Activated CD8-positive, alpha-beta memory T cell treated with anti-CD3 and anti-CD28 coated beads, Interleukin-2, amount 50 U/mL, for 24 hours (primary cell): ENCODE measurements around the gene TRAPPC3L.

Source experiments
- DNase-seq: peaks from one replicate; pipeline ENCODE4 v3.0.0-alpha.2; 2020; ENCODE audit errors: extremely low read depth

Gene TRAPPC3L

DNA sequence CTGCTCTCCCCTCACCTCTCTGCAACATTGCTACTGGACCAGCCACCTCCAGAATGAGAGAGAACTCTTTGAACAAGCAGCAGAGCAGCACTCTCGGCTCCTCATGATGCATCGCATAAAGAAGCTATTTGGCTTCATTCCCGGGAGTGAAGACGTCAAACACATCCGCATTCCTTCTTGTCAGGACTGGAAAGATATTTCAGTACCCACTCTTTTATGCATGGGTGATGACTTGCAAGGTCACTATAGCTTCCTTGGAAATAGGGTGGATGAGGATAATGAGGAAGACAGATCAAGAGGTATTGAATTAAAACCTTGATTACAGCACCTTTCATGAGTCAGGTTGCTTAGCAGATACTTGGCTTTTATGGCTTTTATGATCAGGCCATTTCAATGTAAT, 12.4 kb upstream of the TRAPPC3L start:
- no peak for DNase-seq

DNA sequence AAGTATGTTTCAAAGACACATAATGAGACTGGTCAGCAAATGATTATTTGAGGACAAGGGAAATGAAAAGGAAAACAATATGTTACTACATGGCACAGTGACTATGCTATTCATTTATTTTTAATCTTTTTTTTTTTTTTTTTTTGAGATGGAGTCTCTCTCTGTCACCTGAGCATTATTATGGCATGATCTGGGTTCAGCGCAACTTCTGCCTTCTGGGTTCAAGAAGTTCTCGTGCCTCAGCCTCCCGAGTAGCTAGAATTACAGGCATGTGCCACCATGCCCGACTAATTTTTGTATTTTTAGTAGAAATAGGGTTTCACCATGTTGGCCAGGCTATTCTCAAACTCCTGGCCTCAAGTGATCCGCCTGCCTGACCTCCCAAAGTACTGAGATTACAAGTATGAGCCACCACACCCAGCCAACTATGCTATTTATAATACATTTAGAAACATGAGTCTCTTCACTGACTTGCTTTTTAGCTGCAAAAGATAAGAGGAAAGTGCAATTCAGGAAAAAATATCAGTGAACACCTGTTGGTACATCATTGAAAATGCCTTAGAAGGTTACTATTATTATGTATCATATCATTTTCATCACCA, 11.4 kb upstream of the TRAPPC3L start:
- DNase-seq, result no peak

DNA sequence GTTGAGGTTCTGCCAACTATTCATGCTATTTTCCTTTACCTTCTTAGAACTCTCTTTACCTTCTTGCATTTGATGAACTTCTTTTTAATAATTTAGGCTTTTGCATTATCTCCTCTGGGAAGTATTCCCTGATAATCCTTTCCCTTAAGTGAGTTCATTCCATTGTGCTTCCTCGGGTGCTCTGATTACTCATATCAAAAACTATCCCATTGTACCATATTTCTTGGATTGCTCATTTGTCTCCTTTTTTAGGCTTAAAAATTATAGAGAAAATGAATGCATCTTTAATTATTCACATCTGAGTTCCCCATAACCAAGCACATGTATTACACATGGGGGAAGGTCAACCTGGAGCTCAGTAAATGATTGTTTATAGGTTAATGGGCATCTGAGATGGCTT, 10.6 kb upstream of the TRAPPC3L start:
- no peak for DNase-seq

DNA sequence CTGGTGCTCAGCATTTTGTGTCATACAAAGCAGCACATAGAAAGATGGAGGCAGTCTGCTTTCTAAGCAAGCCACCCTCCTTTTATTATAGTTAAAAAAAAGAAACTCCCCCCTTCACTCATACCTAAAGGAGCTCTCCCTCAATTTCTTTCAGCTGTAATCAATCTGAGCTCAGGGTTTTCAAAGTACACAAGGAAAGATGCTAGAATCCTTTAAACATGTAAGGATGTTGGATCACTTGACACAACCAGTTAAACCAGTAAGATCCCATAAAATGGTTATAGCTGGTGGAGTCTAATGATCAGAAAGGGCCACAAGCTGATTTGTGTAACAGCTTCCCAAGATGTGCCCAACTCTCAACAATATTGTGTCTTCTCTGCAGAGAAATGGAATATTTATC, 8.0 kb upstream of the TRAPPC3L start, which contains the start of gene CALHM4:
Gene CALHM4, plus strand, starts transcription at position 301 of the 400 bp plus-strand sequence. Its CDS starts 43 bp downstream, at position 344.
- no peak for DNase-seq

DNA sequence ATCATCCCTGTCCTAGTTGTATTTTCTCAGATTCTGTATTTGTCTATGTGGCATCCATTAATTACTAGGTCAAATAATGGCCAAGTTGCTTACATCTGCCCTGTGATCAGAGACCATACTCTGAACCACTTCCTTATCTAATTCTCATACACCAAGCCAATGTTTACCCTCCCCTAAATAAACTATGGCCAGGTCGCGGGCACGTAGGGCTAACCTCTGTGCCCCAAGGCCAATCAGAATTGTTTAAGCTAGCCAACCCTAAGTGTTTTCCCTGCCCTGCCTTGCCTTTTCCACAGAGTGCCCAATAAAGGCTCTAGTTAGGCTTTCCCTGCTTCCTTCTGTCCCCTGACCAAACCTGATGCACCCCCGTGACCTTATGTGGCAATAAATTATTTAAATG, 5.3 kb upstream of the TRAPPC3L start:
- no peak for DNase-seq

DNA sequence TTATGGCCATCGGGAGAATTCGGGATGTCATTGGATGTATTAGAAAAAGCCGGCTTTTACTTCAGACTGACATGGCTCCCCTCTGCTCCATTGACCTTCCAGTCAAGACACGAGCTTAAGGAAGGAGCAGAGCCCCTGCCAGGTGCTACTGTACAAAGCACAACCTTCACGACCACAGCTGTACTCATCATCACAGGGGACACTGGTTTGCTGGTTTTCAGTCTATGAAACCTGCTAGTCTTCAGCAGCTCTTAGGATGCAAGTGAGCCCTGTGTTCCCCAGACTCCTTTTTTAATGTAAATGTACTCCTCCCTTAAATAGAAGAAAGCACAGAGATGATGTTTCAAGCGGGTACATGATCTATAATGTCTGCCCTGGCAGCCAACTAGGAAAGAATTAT, 1.9 kb upstream of the TRAPPC3L start:
- DNase-seq, result no peak

DNA sequence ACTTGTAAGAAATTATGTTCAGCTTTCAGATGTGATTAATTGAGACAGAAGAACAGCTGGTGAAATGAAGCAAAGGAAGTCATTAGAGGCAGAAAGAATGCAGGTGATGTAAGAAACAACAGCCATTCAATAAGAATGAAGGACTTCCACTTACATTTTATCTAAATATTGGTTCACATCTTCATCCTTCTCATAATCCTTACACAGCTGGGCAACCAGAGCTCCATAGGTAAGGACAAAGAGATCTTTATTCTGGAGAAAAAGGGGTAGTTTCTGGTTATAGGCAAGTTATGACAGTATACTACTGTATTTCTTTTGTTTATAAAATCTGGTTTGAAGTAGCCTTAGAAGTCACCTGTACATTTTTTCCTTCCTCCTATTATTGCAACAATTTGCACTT, 2.3 kb downstream of the TRAPPC3L start:
- no peak for DNase-seq

DNA sequence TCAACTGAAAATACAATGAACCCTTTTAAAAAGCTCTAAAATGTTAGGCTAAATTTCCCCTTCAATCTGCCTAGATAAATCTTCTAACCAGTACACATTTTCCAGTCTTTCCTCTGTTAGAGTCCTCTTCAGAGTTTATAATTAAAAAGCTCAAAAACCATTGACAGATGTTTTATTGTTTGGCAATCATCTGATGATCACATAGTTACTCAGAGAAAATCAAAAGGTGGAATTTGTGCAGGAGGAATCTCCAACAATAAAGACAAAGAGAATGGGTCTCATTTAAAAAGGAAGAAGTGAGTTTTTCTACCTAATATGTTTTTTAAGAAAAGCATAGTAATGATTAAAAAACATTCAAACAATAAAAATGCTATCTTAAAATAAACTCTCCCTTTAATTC, 3.1 kb downstream of the TRAPPC3L start:
- no peak for DNase-seq

DNA sequence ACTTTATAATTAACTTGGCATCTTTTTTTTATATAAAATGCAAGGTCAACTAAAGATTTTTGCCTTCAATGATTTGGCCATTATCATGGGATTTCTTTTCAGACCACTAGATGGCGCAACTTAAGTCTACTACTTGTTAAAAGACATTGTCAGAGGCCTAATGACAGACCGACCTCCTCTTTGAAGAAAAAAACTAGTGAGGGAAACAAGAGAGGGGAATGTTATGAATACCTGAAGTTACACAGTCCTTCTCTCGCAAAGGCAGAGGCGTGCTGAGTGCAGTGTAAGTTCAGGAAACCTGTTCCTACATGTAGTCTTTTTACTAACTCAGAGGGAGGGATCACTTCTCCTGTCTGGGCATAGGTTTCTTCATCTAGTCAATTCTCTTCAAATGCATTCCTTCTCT, 9.3 kb downstream of the TRAPPC3L start:
- DNase-seq, result no peak

DNA sequence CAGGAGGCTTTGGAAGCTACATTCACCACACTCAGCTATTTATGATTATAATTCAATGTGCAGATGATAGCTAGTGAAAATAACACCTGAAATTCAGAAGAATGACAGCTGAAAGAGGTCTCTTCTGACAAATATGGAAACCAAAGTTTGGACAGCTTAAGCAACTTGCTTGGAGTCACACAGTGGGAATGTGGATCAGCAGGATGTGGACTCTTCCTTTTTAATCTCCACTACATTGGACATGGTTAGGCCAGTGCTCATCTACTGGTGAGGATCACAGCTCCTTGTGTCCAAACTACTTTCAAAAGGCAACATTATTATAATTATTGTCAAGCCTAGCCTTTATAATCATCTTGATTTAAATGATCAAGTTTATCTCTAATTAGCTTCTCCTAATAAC, 10.4 kb downstream of the TRAPPC3L start:
- DNase-seq, result no peak

DNA sequence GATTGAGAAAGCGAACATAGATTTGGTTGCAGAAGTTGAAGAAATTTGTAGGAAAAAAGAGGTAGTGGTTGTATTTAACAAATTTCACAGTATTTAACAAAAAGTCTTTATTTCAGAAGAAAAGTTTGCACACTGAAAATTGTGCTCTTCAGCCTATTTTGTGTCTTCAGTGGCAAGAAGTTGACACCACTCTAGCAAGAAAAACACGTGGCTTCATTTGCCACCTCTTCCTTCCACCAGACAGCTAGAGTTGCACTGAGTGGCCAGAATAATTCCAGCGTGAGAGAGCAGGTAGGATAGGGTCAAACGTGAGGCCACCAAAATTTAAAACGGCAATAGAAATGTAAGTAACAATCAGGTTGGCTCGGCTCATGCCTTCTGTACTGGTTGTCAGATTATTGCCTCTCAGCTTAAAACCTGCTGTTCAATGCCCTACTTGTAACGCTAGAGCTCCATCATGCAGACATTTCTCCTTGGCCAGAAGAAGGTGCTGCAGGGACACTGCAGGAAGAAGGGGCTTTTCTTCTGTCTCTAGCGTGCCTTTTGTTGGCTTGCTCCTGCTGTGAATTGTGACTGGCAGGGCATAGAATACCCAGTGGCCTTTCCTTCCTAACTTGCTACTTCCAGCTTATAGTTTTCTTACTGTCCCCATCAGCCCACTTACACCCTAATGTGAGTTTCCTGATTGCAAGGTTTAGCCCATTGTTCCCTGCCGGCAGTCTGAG, 12.1 kb downstream of the TRAPPC3L start:
- no peak for DNase-seq

DNA sequence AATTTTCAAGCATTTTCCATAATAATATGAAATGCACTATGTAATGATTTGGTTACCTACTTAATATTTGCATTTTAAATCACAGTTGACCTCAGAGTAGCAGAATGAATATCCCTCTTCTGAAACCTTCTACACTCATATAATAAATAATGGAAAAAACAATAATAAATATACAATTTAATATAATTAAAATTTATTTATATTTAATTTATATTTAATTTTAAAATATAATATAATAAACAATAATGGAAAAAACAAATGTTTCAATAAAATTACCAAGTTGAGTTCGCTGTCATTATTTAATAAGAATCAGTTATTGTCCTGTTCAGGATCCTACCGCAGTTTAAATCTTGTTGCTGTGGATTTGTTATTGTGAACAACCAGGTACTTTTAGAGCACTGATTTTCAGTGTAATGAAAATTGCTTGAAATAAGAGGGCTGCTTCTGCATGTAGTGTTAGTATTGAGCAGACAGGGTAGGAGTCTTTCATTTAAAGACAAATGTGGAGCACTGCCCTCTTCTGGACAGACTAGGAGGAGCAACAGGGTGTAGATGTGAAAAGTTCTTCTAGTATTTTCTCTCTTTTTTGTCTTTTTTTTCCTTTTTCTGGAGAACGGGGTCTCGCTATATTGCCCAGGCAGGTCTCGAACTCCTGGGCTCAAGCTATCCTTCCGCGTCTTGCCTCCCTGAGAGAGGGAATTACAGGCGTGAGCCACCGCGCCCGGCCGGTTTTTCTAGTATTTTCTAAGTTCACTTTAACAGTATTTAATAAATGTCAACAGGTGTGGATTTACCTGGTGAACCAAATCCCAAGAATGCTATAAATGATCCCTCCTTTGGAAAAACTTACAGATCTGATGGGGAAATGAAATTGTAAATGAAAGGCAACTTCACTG, 13.6 kb downstream of the TRAPPC3L start:
- DNase-seq, result peak; percentile 29

DNA sequence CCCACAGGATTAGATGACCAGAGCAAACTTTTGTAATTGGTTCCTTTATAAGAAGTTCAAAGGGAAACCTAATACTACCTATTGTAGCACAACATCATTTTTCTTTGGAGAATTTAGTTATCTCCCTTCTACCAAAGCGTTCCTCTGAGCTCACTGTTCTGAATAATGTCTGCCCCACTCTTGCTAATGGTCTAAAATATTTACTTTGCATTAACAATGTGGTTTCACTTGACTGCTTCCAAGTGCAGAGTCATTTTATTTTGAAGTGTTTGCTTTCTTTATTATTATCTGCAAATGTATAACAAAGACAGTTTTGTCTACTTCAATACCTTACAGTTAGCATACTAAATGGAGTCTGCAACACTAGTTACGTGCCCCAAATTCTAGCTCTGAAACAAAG, 15.0 kb downstream of the TRAPPC3L start:
- DNase-seq, result no peak

DNA sequence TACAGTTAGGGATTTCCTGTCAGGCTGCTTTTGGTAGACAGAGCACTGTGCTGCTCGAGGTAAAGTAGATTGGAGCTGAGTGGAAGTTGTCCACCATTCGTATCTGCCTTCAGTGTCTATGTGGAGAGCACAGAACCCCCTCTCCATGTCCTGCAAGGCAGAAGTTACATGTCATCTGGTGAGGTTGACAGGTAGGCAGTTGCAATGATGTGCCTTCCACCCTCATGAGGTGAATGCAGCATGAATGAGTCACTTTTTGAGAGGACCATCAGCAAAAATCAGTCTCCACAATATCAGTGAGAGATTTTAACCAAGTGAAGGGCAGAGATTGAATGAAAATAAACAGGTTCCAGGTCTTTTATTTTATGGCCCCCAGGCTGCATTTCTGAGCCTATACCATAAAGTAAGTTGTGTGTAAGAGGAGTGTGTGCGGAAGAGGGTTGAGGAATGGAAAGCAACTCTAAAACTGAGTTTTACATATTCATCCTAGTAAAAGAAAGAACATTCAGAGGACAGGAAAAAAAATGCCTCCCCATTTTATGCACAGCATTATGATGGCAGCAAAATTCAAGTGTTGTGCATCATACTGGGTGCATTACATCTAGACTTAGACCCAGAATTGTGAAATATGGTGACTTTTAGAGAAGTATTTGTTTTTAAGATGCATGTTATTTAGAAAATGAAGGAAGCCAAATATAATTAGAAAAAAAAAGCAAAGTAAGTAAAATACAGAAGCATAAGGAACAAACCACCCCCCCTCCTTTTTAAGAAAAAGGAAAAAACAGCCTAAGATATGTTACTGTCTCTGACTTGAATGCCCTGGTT, 15.8 kb downstream of the TRAPPC3L start:
- no peak for DNase-seq

DNA sequence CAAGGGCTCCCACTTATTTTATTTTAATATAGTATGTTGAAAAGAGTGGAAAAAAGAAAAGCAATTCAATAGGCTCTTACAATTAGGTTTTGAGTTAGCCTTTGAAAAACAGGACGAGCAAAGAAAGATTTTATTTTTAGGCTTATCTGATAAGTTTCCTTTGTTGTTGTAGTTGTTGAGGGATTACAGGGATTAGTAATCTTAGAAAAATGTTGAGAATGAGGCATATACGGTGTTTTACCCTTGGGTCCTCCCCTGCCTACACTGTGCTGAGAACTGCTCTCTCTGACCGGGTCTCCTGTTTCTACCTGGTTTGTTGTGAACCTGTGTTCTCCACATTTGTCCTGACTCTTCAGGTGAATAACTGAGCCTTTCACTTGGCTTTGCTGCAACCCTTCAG, 16.7 kb downstream of the TRAPPC3L start:
- DNase-seq, result no peak

DNA sequence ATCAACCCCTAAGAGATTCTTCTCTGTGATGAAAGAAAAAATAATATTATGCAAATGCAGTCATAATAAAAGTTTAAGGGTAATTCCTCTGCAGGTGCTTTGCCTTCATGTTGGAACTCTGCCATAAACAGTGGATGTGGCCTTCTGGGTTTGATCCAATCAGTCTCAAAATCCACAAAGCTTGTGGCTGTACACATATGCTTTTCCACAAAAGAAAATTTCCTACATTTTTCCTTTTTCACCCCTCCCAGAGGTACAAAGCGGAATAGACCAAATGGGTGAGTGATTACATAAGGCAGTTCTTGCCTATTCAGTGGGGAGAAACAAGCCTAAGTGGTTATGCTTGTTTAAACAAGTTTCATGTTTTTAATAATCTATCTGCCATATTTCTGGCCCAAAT, 17.4 kb downstream of the TRAPPC3L start:
- DNase-seq, result no peak

DNA sequence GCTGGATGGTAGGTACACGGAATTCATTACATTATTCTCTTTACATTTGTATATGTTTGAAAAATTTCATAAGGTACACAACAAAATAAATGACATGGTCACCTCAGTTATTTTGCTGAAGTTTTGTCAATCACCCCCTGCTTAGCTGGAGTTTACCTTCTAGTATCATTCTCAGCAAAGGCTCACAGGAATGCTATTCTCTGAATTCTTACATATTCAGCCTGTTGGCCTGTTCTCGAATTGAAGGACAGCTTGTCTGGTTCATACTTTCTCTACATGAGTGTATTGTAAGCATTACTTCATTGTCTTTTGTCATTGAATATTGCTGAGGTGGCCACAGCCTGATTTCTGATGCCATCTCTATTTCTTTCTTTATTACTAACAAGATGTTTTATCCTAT, 21.2 kb downstream of the TRAPPC3L start:
- no peak for DNase-seq

DNA sequence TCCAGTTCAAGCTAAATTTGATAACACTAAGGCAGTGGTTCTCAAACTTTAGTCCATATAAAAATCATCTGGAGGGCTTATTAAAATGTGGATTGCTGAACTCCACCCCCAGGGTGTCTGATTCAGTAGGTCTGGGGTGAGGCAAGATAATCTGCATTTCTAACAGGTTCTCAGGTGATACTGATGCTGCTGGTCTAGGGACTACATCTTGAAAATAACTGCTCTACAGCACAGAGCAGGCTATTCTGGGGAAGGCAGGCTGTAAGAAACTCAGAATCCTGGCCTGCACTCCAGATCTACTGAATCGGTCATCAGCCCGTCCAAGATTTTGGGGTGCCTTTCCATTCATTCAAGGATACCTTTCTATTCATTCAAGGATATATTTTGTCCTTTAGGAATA, 22.6 kb downstream of the TRAPPC3L start:
- no peak for DNase-seq

DNA sequence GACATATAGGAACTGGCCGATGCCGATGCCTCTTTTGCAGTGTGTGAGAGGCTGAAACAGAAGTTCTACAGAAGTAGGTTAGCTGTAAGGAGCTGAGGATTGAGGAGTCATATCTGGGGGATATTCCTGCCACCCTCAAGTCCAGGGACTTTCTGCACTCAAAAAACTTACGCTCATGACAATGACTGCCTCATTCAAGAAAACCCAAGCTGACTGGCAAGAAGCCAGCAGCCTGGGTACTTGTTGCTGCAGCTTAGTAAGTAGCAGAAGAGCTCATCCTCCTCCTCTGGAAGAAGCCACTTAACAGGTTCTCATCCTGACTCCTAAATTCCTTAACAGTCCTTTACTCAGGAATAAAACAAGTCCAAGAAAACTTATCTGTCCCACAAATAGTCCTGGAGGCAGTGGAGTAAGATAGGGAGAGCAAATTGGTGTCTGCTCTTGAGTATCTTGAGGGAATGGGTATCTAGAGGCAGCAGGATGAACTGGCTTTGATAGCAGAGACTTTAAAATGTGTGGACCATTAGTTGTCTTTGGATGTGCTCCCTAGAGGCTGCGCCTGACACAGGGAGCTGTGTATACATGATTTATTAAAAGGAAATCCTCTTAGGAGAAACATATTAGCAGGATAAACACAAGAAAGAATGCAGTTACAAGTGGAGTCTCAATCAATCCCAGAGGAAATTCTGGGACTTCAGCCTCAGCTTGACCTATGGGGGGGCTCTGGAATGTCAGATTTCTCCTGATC, 26.7 kb downstream of the TRAPPC3L start:
- no peak for DNase-seq

DNA sequence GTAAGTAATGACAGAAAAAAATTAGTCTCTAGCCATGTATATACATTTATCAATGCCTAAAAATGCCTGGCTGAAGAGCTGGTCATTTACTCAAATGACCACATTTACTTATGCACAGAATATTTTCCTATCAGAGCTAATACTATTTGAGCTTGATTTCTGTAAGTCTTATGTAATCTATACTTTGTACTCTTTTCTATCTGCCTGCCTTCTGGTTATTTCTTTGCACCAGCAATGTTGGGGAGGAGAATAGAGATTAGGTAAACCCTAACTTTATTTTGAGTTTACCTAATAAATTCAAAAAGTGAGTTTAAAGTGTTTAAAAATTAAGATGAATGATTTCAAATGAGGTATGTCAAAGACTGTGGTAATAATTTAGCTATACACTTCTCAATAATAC, 30.3 kb downstream of the TRAPPC3L start:
- no peak for DNase-seq

DNA sequence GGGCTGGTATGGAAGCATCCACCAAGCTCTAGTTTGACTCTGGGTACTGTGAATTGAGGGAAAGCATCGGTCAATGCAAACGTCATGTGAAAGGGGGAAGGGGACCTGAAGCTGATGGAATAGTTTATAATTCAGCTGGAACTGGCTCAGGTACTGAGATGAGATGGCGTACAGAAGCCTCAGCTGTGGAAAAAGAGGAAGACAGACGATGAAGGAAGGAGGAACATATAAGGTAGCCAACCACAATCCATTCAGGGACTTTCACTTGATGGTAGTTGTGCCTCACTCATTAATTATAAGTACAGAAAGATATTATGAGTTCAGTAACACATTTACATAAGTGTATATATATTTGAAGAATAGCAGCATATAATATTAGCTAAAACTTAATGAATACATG, 31.4 kb downstream of the TRAPPC3L start:
- no peak for DNase-seq
